AG04450 (cell line): Measurements from ENCODE around the gene GDPGP1. TPM values are rescaled to one million over a fixed set of nuclear protein-coding genes. Genes with fewer than 3 reads are reported as not detected.

Experiments used
- CTCF ChIA-PET: fragments of 300-600, 350-600 bp; formaldehyde crosslinking; extraction: SDS; loops from one replicate; lab custom pipeline; 2022; ENCODE audit warnings: antibody characterized with exemption, inconsistent platforms; lab: Charles Lee
- POLR2A ChIA-PET: fragments of 350-600 bp; formaldehyde crosslinking; extraction: SDS; loops from one replicate; lab custom pipeline; 2021; ENCODE audit warnings: antibody characterized with exemption, inconsistent platforms; lab: Yijun Ruan, JAX
- DNase-seq: peaks from one replicate; pipeline ENCODE4 v3.0.0-alpha.2; 2011; ENCODE audit warnings: low read depth, low spot score
- H3K27ac ChIP-seq: one replicate; pipeline ENCODE4 v1.5.1; 2012; ENCODE audit warnings: low read depth, low read length, control low read depth
- H3K27me3 ChIP-seq: one replicate; pipeline ENCODE4 v1.6.0; 2012; ENCODE audit warnings: low read length; ENCODE audit not compliant: control insufficient read depth, insufficient read depth
- H3K4me3 ChIP-seq: 2 replicates; pipeline ENCODE4 v1.5.1; 2011; ENCODE audit warnings: mild to moderate bottlenecking, low read depth, low read length, control low read depth
- H3K9me3 ChIP-seq: 2 replicates; pipeline ENCODE4 v1.5.1; 2012; ENCODE audit warnings: low read length; ENCODE audit not compliant: control insufficient read depth, insufficient read depth
- CTCF ChIP-seq: IDR thresholded peaks from 2 replicates; pipeline ENCODE4 v1.5.1; 2011; ENCODE audit warnings: low read depth, low read length, control low read depth, inconsistent platforms
- polyA plus RNA-seq: library from polyadenylated mRNA; depleted of rRNA; stranded (reverse); fragments of >200 nt; gene quantifications from 2 replicates; pipeline ENCODE4 v1.2.3, GENCODE V29; 2011

GDPGP1 gene
- polyA plus RNA-seq, 1 experiment = 2.7 TPM

DNA sequence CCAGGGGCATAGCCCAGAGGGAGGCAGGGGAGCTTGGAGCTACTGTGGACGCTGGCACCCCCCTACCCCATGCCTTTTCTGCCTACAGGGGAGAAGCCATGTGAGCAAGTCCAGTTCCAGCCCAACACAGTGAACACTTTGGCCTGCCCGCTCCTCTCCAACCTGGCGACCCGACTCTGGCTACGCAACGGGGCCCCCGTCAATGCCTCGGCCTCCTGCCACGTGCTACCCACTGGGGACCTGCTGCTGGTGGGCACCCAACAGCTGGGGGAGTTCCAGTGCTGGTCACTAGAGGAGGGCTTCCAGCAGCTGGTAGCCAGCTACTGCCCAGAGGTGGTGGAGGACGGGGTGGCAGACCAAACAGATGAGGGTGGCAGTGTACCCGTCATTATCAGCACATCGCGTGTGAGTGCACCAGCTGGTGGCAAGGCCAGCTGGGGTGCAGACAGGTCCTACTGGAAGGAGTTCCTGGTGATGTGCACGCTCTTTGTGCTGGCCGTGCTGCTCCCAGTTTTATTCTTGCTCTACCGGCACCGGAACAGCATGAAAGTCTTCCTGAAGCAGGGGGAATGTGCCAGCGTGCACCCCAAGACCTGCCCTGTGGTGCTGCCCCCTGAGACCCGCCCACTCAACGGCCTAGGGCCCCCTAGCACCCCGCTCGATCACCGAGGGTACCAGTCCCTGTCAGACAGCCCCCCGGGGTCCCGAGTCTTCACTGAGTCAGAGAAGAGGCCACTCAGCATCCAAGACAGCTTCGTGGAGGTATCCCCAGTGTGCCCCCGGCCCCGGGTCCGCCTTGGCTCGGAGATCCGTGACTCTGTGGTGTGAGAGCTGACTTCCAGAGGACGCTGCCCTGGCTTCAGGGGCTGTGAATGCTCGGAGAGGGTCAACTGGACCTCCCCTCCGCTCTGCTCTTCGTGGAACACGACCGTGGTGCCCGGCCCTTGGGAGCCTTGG, 5.9 kb upstream of the GDPGP1 start:
- no peaks in the 10 kb centered on the region for H3K27me3 ChIP-seq
- no peaks in the 10 kb centered on the region; the same call in 1 of the 2 replicates for H3K9me3 ChIP-seq
- H3K27ac ChIP-seq = no peak overlapping the region
- no peak for TF ChIP-seq CTCF
- DNase-seq = no peak
- no peak overlapping the region for H3K4me3 ChIP-seq
- ChIA-PET POLR2A (no interaction called here), CTCF (no interaction called here)

GRCh38 chr15:90228960-90229359, 5.0 kb upstream of the GDPGP1 start:
- no peaks in the 10 kb centered on the region for H3K27me3 ChIP-seq
- POLR2A ChIA-PET = no interaction called here
- no peak overlapping the region for H3K27ac ChIP-seq
- DNase-seq = no peak
- no peak overlapping the region for H3K4me3 ChIP-seq
- no peaks in the 10 kb centered on the region; the same call in 1 of the 2 replicates for H3K9me3 ChIP-seq
- TF ChIP-seq CTCF = no peak
- CTCF ChIA-PET = no interaction called here

DNA sequence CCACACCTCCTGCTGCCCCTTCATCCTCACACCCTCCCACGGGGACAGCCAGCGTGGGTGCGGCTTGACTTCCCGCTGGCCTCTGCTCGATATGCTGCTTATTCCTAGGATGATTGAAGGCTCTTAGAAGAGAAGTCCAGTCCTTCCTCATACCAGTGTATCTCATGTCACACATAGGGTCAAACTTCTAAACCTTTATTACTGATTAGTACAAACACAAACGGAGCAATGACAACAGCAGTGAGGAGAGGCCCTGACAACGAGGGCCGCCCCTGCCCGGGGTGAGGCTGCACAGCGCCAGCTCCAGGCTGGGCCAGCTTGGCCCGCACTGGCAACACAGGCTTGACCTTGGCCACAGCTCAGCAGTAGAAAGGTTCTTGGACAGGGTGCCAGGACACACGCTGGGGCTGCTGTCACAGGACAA, 3.9 kb upstream of the GDPGP1 start:
- H3K4me3 ChIP-seq = no peak overlapping the region
- H3K27me3 ChIP-seq = no peaks in the 10 kb centered on the region
- ChIA-PET CTCF (interaction anchor here (4.8 kb wide), 1 partner anchor 8 kb away, joined by 36 read pairs; no protein-coding TSS in a partner anchor), POLR2A (no interaction called here)
- no peak for TF ChIP-seq CTCF
- DNase-seq = no peak
- no peak overlapping the region for H3K27ac ChIP-seq
- H3K9me3 ChIP-seq = no peaks in the 10 kb centered on the region; the same call in 1 of the 2 replicates

- Histone ChIP-seq H3K27me3 (no peaks in the 10 kb centered on the region), H3K4me3 (no peak overlapping the region), H3K27ac (no peak overlapping the region), H3K9me3 (no peaks in the 10 kb centered on the region; the same call in 1 of the 2 replicates)
- POLR2A ChIA-PET = no interaction called here
- CTCF ChIA-PET = interaction anchor here (4.8 kb wide), 1 partner anchor 9 kb away, joined by 36 read pairs; no protein-coding TSS in a partner anchor
- TF ChIP-seq CTCF = no peak
- DNase-seq = no peak
Measured at GRCh38 chr15:90230610-90231009, 3.4 kb upstream of the GDPGP1 start.
